ENCODE data around the gene CBY1.

CBY1 gene

DNA sequence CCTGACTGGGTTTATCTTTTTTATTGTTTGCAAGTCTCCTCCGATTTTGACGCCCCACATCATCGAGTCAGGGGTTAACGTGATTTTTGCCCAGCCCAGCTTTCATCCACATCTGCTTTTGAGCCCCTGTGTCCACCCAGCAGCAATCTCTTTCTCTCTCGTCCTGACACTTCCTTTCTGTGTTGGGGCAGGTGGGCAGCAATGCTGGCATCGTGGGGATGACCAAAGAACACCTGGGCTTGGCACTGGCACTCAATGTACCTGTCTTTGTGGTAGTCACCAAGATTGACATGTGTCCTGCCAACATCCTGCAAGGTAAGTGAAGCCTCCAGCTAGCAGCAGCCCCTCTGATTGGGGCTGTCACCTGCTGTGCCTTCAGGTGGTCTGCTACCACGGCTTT lies 65.1 kb downstream of the CBY1 start:
- DNase-seq: no peak

All from anterior cingulate cortex (tissue), 58 donors.